ENCODE data around the gene VCL.

The VCL gene

GRCh38 chr10:74000892-74001669 lies 3.2 kb downstream of the VCL start:
- no peak for TF ChIP-seq CTCF (IDR thresholded peaks at IDR 0.05; ENCODE audit: insufficient read depth, low read length, poor library complexity, severe bottlenecking)
- no peak for TF ChIP-seq EZH2phosphoT487 (conservative IDR thresholded peaks at IDR 0.05; ENCODE audit: low read length)
- Histone ChIP-seq H3K9me2 (replicated peaks; ENCODE audit: insufficient read depth, low read length) (no peaks in the 10 kb centered on the region), H3F3A (ENCODE audit: insufficient read depth) (peaks cover 12% of the 10 kb centered on the region), H3K27ac (ENCODE audit: low read depth, low read length) (no peak overlapping the region), H4K20me1 (ENCODE audit: low read depth, low read length) (no peaks in the 10 kb centered on the region), H3K4me2 (ENCODE audit: low read depth, low read length, poor library complexity, severe bottlenecking) (peak overlapping the region; percentile 61), H3K79me2 (ENCODE audit: insufficient read depth, low read length) (peaks cover 45% of the 10 kb centered on the region), H2AFZ (ENCODE audit: low read depth, low read length, severe bottlenecking) (no peak overlapping the region), H3K4me3 (ENCODE audit: insufficient read depth, low read length, poor library complexity, severe bottlenecking) (no peak overlapping the region), H3K36me3 (ENCODE audit: low read length) (no peaks in the 10 kb centered on the region), H3K9me3 (ENCODE audit: insufficient read depth, low read length) (no peaks in the 10 kb centered on the region), H3K27me3 (ENCODE audit: low read length) (no peaks in the 10 kb centered on the region), H3K9ac (ENCODE audit: low read length) (no peak overlapping the region)

- Histone ChIP-seq H3F3A (ENCODE audit: insufficient read depth) (peaks cover 26% of the 10 kb centered on the region), H4K20me1 (ENCODE audit: low read depth, low read length) (no peaks in the 10 kb centered on the region), H2AFZ (ENCODE audit: low read depth, low read length, severe bottlenecking) (no peak overlapping the region), H3K9me2 (replicated peaks; ENCODE audit: insufficient read depth, low read length) (no peaks in the 10 kb centered on the region), H3K9ac (ENCODE audit: low read length) (no peak overlapping the region), H3K4me3 (ENCODE audit: insufficient read depth, low read length, poor library complexity, severe bottlenecking) (no peak overlapping the region), H3K9me3 (ENCODE audit: insufficient read depth, low read length) (no peaks in the 10 kb centered on the region), H3K27me3 (ENCODE audit: low read length) (no peaks in the 10 kb centered on the region), H3K27ac (ENCODE audit: low read depth, low read length) (peak overlapping the region; percentile 55), H3K36me3 (ENCODE audit: low read length) (no peaks in the 10 kb centered on the region), H3K79me2 (ENCODE audit: insufficient read depth, low read length) (peaks cover 50% of the 10 kb centered on the region), H3K4me2 (ENCODE audit: low read depth, low read length, poor library complexity, severe bottlenecking) (peak overlapping the region; percentile 51)
- TF ChIP-seq CTCF (IDR thresholded peaks at IDR 0.05; ENCODE audit: insufficient read depth, low read length, poor library complexity, severe bottlenecking) (no peak), EZH2phosphoT487 (conservative IDR thresholded peaks at IDR 0.05; ENCODE audit: low read length) (no peak)
Measured at GRCh38 chr10:74006269-74006668, 8.4 kb downstream of the VCL start.

GRCh38 chr10:74008212-74008731 lies 10.4 kb downstream of the VCL start:
- peak overlapping the region; percentile 89 for H3K27ac ChIP-seq (ENCODE audit: low read depth, low read length)
- TF ChIP-seq EZH2phosphoT487 (conservative IDR thresholded peaks at IDR 0.05; ENCODE audit: low read length) = no peak
- TF ChIP-seq CTCF (IDR thresholded peaks at IDR 0.05; ENCODE audit: insufficient read depth, low read length, poor library complexity, severe bottlenecking) = no peak
- H3K79me2 ChIP-seq (ENCODE audit: insufficient read depth, low read length) = peaks cover 58% of the 10 kb centered on the region
- H3K9ac ChIP-seq (ENCODE audit: low read length) = peak overlapping the region; percentile 20
- no peak overlapping the region for H2AFZ ChIP-seq (ENCODE audit: low read depth, low read length, severe bottlenecking)
- no peaks in the 10 kb centered on the region for H3K9me2 ChIP-seq (replicated peaks; ENCODE audit: insufficient read depth, low read length)
- peaks cover 29% of the 10 kb centered on the region for H3F3A ChIP-seq (ENCODE audit: insufficient read depth)
- H3K4me3 ChIP-seq (ENCODE audit: insufficient read depth, low read length, poor library complexity, severe bottlenecking) = peak overlapping the region; percentile 14
- H3K36me3 ChIP-seq (ENCODE audit: low read length) = no peaks in the 10 kb centered on the region
- no peaks in the 10 kb centered on the region for H3K27me3 ChIP-seq (ENCODE audit: low read length)
- H3K4me2 ChIP-seq (ENCODE audit: low read depth, low read length, poor library complexity, severe bottlenecking) = peak overlapping the region; percentile 71
- H3K9me3 ChIP-seq (ENCODE audit: insufficient read depth, low read length) = no peaks in the 10 kb centered on the region
- no peaks in the 10 kb centered on the region for H4K20me1 ChIP-seq (ENCODE audit: low read depth, low read length)
